DOHH2 (cell line): ENCODE data around the gene SLC17A8.

Experiments
- EZH2phosphoT487 ChIP-seq: fragments of 200-600 bp; sonication (generic); IDR thresholded peaks from 2 replicates; pipeline ENCODE4 v1.6.1; 2017; ENCODE audit warnings: borderline replicate concordance, mild to moderate bottlenecking, antibody characterized with exemption, low read length, moderate library complexity, mixed read lengths
- TF ChIP-seq, protein P1 (sequence below): fragments of 200-600 bp; sonication (generic); IDR thresholded peaks from one replicate; pipeline ENCODE4 v1.5.1; 2014; ENCODE audit warnings: antibody characterized with exemption, mild to moderate bottlenecking, low read depth, low read length; ENCODE audit not compliant: poor library complexity, severe bottlenecking

DNA sequence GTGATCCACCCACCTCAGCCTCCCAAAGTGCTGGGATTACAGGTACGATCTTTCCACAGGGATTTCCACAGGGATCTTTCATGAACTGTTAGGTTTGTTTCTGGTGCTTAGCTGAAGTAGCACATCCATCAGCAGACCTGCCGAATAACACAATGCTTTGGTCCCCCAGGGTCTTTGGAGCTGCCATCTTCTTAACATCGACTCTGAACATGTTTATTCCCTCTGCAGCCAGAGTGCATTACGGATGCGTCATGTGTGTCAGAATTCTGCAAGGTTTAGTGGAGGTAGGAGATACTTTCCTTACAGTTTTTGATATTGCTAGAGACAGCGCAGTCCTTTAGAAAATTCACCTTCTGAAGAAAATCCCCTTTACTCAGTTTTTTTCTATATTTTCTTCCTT, 36.3 kb downstream of the SLC17A8 start:
- TF ChIP-seq, protein P1, sequence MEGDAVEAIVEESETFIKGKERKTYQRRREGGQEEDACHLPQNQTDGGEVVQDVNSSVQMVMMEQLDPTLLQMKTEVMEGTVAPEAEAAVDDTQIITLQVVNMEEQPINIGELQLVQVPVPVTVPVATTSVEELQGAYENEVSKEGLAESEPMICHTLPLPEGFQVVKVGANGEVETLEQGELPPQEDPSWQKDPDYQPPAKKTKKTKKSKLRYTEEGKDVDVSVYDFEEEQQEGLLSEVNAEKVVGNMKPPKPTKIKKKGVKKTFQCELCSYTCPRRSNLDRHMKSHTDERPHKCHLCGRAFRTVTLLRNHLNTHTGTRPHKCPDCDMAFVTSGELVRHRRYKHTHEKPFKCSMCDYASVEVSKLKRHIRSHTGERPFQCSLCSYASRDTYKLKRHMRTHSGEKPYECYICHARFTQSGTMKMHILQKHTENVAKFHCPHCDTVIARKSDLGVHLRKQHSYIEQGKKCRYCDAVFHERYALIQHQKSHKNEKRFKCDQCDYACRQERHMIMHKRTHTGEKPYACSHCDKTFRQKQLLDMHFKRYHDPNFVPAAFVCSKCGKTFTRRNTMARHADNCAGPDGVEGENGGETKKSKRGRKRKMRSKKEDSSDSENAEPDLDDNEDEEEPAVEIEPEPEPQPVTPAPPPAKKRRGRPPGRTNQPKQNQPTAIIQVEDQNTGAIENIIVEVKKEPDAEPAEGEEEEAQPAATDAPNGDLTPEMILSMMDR, result no peak
- no peak for TF ChIP-seq EZH2phosphoT487
